Activated T-helper 17 cell treated with anti-CD3 and anti-CD28 coated beads, Interleukin-2, amount 50 U/mL, for 72 hours (primary cell): ENCODE measurements around the gene LLGL2. TPM values are rescaled to one million over a fixed set of nuclear protein-coding genes. Genes with fewer than 3 reads are reported as not detected.
"Not testable (repeated sequence)": the region's sequence is repeated elsewhere in the genome, so short reads cannot be mapped to it uniquely, and the experiment has no call there.

Experiments used
- ATAC-seq: fragments of 150-1000 bp; cut with Tn5 transposase; replicated peaks from 2 replicates; pipeline ENCODE4 v1.10.0; 2021; ENCODE audit warnings: mild to moderate bottlenecking, moderate library complexity
- H3K27ac Mint-ChIP-seq: one replicate; pipeline ENCODE4 v1.8.0; 2022; ENCODE audit warnings: mixed read lengths
- H3K27me3 Mint-ChIP-seq: one replicate; pipeline ENCODE4 v1.8.0; 2022; ENCODE audit warnings: mixed read lengths
- H3K36me3 Mint-ChIP-seq: one replicate; pipeline ENCODE4 v1.8.0; 2022; ENCODE audit warnings: low read depth, mild to moderate bottlenecking, mixed read lengths
- H3K4me1 Mint-ChIP-seq: one replicate; pipeline ENCODE4 v1.8.0; 2022; ENCODE audit warnings: mixed read lengths
- H3K4me3 Mint-ChIP-seq: one replicate; pipeline ENCODE4 v1.8.0; 2022; ENCODE audit warnings: mild to moderate bottlenecking, mixed read lengths
- H3K9me3 Mint-ChIP-seq: one replicate; pipeline ENCODE4 v1.8.0; 2022; ENCODE audit warnings: mixed read lengths
- total RNA-seq, 2 donors: library from RNA; stranded (reverse); gene quantifications; one replicate each; pipeline ENCODE4 v1.2.3, GENCODE V29; 2022

Gene LLGL2
- total RNA-seq, 2 donors from 2014 or later, result 16.7 to 24.1 TPM

GRCh38 chr17:75568412-75569255 lies 43.1 kb downstream of the LLGL2 start:
- Mint-ChIP-seq H3K4me3 (no peak overlapping the region), H3K27me3 (no peaks in the 10 kb centered on the region), H3K36me3 (no peaks in the 10 kb centered on the region), H3K9me3 (no peaks in the 10 kb centered on the region), H3K4me1 (no peaks in the 10 kb centered on the region), H3K27ac (no peak overlapping the region)
- no peak for ATAC-seq

GRCh38 chr17:75570034-75570676 lies 44.7 kb downstream of the LLGL2 start:
- Mint-ChIP-seq H3K27ac (no peak overlapping the region), H3K4me1 (no peaks in the 10 kb centered on the region), H3K9me3 (no peaks in the 10 kb centered on the region), H3K36me3 (no peaks in the 10 kb centered on the region), H3K27me3 (no peaks in the 10 kb centered on the region), H3K4me3 (no peak overlapping the region)
- ATAC-seq, result no peak

GRCh38 chr17:75570772-75571171 lies 45.3 kb downstream of the LLGL2 start:
- no peak for ATAC-seq
- no peak overlapping the region for H3K27ac Mint-ChIP-seq
- no peaks in the 10 kb centered on the region for H3K4me1 Mint-ChIP-seq
- H3K9me3 Mint-ChIP-seq, result no peaks in the 10 kb centered on the region
- H3K27me3 Mint-ChIP-seq, result no peaks in the 10 kb centered on the region
- no peak overlapping the region for H3K4me3 Mint-ChIP-seq
- H3K36me3 Mint-ChIP-seq, result no peaks in the 10 kb centered on the region

- H3K9me3 Mint-ChIP-seq, result no peaks in the 10 kb centered on the region
- H3K36me3 Mint-ChIP-seq, result no peaks in the 10 kb centered on the region
- H3K27ac Mint-ChIP-seq, result no peak overlapping the region
- H3K4me1 Mint-ChIP-seq, result no peaks in the 10 kb centered on the region
- no peak overlapping the region for H3K4me3 Mint-ChIP-seq
- ATAC-seq, result peak; percentile 29
- no peaks in the 10 kb centered on the region for H3K27me3 Mint-ChIP-seq
These were observed 45.8 kb downstream of the LLGL2 start for GRCh38 chr17:75571197-75571884.

GRCh38 chr17:75571885-75572215 lies 46.4 kb downstream of the LLGL2 start:
- Mint-ChIP-seq H3K9me3 (no peaks in the 10 kb centered on the region), H3K27ac (no peak overlapping the region), H3K4me1 (no peaks in the 10 kb centered on the region), H3K27me3 (no peaks in the 10 kb centered on the region), H3K36me3 (no peaks in the 10 kb centered on the region), H3K4me3 (no peak overlapping the region)
- no peak for ATAC-seq

GRCh38 chr17:75572713-75573539 lies 47.4 kb downstream of the LLGL2 start:
- Mint-ChIP-seq H3K27ac (no peak overlapping the region), H3K4me1 (no peaks in the 10 kb centered on the region), H3K4me3 (no peak overlapping the region), H3K27me3 (no peaks in the 10 kb centered on the region), H3K36me3 (no peaks in the 10 kb centered on the region), H3K9me3 (no peaks in the 10 kb centered on the region)
- no peak for ATAC-seq

- no peak overlapping the region for H3K4me3 Mint-ChIP-seq
- H3K27ac Mint-ChIP-seq, result no peak overlapping the region
- H3K27me3 Mint-ChIP-seq, result no peaks in the 10 kb centered on the region
- ATAC-seq, result no peak
- H3K36me3 Mint-ChIP-seq, result no peaks in the 10 kb centered on the region
- H3K4me1 Mint-ChIP-seq, result no peaks in the 10 kb centered on the region
- no peaks in the 10 kb centered on the region for H3K9me3 Mint-ChIP-seq
These were observed 48.1 kb downstream of the LLGL2 start for GRCh38 chr17:75573540-75573957.

GRCh38 chr17:75573994-75574393 lies 48.5 kb downstream of the LLGL2 start:
- no peak for ATAC-seq
- H3K36me3 Mint-ChIP-seq, result no peaks in the 10 kb centered on the region
- H3K4me1 Mint-ChIP-seq, result no peaks in the 10 kb centered on the region
- no peaks in the 10 kb centered on the region for H3K27me3 Mint-ChIP-seq
- H3K27ac Mint-ChIP-seq, result no peak overlapping the region
- H3K4me3 Mint-ChIP-seq, result no peak overlapping the region
- H3K9me3 Mint-ChIP-seq, result no peaks in the 10 kb centered on the region

- Mint-ChIP-seq H3K4me3 (no peak overlapping the region), H3K9me3 (no peaks in the 10 kb centered on the region), H3K36me3 (no peaks in the 10 kb centered on the region), H3K27ac (no peak overlapping the region), H3K27me3 (no peaks in the 10 kb centered on the region), H3K4me1 (no peaks in the 10 kb centered on the region)
- no peak for ATAC-seq
These were observed 49.0 kb downstream of the LLGL2 start for GRCh38 chr17:75574404-75575036.

- Mint-ChIP-seq H3K9me3 (no peaks in the 10 kb centered on the region), H3K4me3 (no peak overlapping the region), H3K36me3 (no peaks in the 10 kb centered on the region), H3K27me3 (no peaks in the 10 kb centered on the region), H3K27ac (no peak overlapping the region), H3K4me1 (no peaks in the 10 kb centered on the region)
- no peak for ATAC-seq
These were observed 49.7 kb downstream of the LLGL2 start for GRCh38 chr17:75575197-75575596.

GRCh38 chr17:75575728-75576127 lies 50.2 kb downstream of the LLGL2 start:
- Mint-ChIP-seq H3K36me3 (no peaks in the 10 kb centered on the region), H3K4me3 (no peak overlapping the region), H3K4me1 (no peaks in the 10 kb centered on the region), H3K27ac (no peak overlapping the region), H3K9me3 (no peaks in the 10 kb centered on the region), H3K27me3 (no peaks in the 10 kb centered on the region)
- ATAC-seq, result no peak

GRCh38 chr17:75576661-75577060 lies 51.2 kb downstream of the LLGL2 start:
- Mint-ChIP-seq H3K4me3 (no peak overlapping the region), H3K27me3 (no peaks in the 10 kb centered on the region), H3K9me3 (peaks cover 4% of the 10 kb centered on the region)

GRCh38 chr17:75581121-75581725 lies 55.7 kb downstream of the LLGL2 start:
- H3K27ac Mint-ChIP-seq, ATAC-seq, H3K4me1 Mint-ChIP-seq, H3K27me3 Mint-ChIP-seq, H3K36me3 Mint-ChIP-seq, H3K9me3 Mint-ChIP-seq: not testable (repeated sequence)
- peak overlapping the region; percentile 72 for H3K4me3 Mint-ChIP-seq

More at GRCh38 chr17:75576661-75577060, 51.2 kb downstream of the LLGL2 start:
- Mint-ChIP-seq H3K4me1 (peaks cover 4% of the 10 kb centered on the region), H3K27ac (no peak overlapping the region), H3K36me3 (no peaks in the 10 kb centered on the region)
- ATAC-seq, result no peak

- not testable (repeated sequence) for H3K4me3 Mint-ChIP-seq, ATAC-seq, H3K4me1 Mint-ChIP-seq, H3K36me3 Mint-ChIP-seq, H3K27ac Mint-ChIP-seq, H3K9me3 Mint-ChIP-seq, H3K27me3 Mint-ChIP-seq
These were observed 57.7 kb downstream of the LLGL2 start for GRCh38 chr17:75583197-75583596.
